HCT116 (cell line): Measurements from ENCODE around the gene LCA5L. TPM values are rescaled to one million over a fixed set of nuclear protein-coding genes. Genes with fewer than 3 reads are reported as not detected.

Experiments
- ATAC-seq: fragments of 200-7000 bp; cut with Tn5 transposase; 2 replicates; pipeline ENCODE4 v1.9.1; 2020; ENCODE audit warnings: mild to moderate bottlenecking, moderate library complexity
- BruUV-seq: library from RNA; stranded (reverse); fragments of 400-500 nt; replicated peaks from 2 replicates; lab custom pipeline; 2021; lab: Mats Ljungman, UMichigan
- CTCF ChIA-PET: fragments of 300-600 bp; sonication (Branson Sonifier 250); formaldehyde crosslinking; loops from one replicate; lab custom pipeline; 2021; ENCODE audit warnings: antibody characterized with exemption; lab: Charles Lee
- POLR2A ChIA-PET: fragments of 300-600, 350-600 bp; sonication (Branson Sonifier 250); formaldehyde crosslinking; loops from one replicate; lab custom pipeline; 2021; ENCODE audit warnings: antibody characterized with exemption; lab: Charles Lee
- RAD21 ChIA-PET, 2 experiments: fragments of 300-600 bp; sonication (Branson Sonifier 250); formaldehyde crosslinking; loops; one replicate each; lab custom pipeline; 2023; ENCODE audit warnings: low total read pairs in 2 of 2; ENCODE audit not compliant: uncharacterized antibody in 2 of 2, unreplicated experiment in 2 of 2, low non-redundant PET in 1 of 2; lab: Charles Lee
- DNase-seq: peaks from one replicate; pipeline ENCODE4 v3.0.0-alpha.2; 2010; ENCODE audit warnings: low read depth, low spot score
- H2AFZ ChIP-seq: fragments of 200-600 bp; shearing (Covaris generic), sonication (generic); 2 replicates; pipeline ENCODE4 v1.6.1; 2017; ENCODE audit warnings: low read depth, mixed run types, mixed read lengths, antibody characterized with exemption, low read length; ENCODE audit not compliant: poor library complexity, severe bottlenecking
- H3K27ac ChIP-seq: 2 replicates; pipeline ENCODE4 v1.5.1; 2012; ENCODE audit warnings: low read depth, low read length
- H3K27me3 ChIP-seq: fragments of 200-600 bp; sonication (generic); 2 replicates; pipeline ENCODE4 v1.6.1; 2016; ENCODE audit warnings: mixed run types, low read length, mixed read lengths; ENCODE audit not compliant: insufficient read depth
- H3K36me3 ChIP-seq, 2 experiments: fragments of 200-500 bp in 1 of 2; fragments of 200-600 bp in 1 of 2; sonication (Bioruptor generic) in 1 of 2; sonication (generic) in 1 of 2; 2 replicates each; pipeline versions ENCODE4 v1.5.1 to v1.6.1; 2014 to 2016; ENCODE audit warnings: low read length in 2 of 2, inconsistent platforms in 1 of 2, mixed read lengths in 1 of 2, mixed run types in 1 of 2; ENCODE audit not compliant: insufficient read depth in 2 of 2, control insufficient read depth in 1 of 2
- H3K4me1 ChIP-seq, 2 experiments: fragments of 200-600 bp in 1 of 2; sonication (generic) in 1 of 2; 2 replicates each; pipeline versions ENCODE4 v1.5.1 to v1.6.1; 2012 to 2017; ENCODE audit warnings: low read length in 2 of 2, inconsistent platforms in 1 of 2, mild to moderate bottlenecking in 1 of 2, mixed read lengths in 1 of 2, mixed run types in 1 of 2, moderate library complexity in 1 of 2; ENCODE audit not compliant: insufficient read depth in 2 of 2, control insufficient read depth in 1 of 2
- H3K4me2 ChIP-seq: fragments of 200-600 bp; sonication (generic); 2 replicates; pipeline ENCODE4 v1.6.1; 2017; ENCODE audit warnings: mixed run types, low read length, mixed read lengths
- H3K4me3 ChIP-seq, 2 experiments: fragments of 200-600 bp in 1 of 2; sonication (generic) in 1 of 2; replicated peaks in 1 of 2; 2 replicates each; pipeline ENCODE4 v1.5.1; 2011 to 2016; ENCODE audit warnings: low read length in 2 of 2, control low read depth in 1 of 2, low read depth in 1 of 2, mild to moderate bottlenecking in 1 of 2, mixed read lengths in 1 of 2, mixed run types in 1 of 2
- H3K79me2 ChIP-seq: fragments of 200-600 bp; sonication (generic); 2 replicates; pipeline ENCODE4 v1.6.1; 2017; ENCODE audit warnings: mild to moderate bottlenecking, mixed run types, low read length, moderate library complexity, mixed read lengths; ENCODE audit not compliant: insufficient read depth
- H3K9ac ChIP-seq: fragments of 200-600 bp; sonication (generic); 2 replicates; pipeline ENCODE4 v1.6.1; 2016; ENCODE audit warnings: low read length, mixed read lengths
- H3K9me2 ChIP-seq: fragments of 200-600 bp; sonication (generic), shearing (Covaris generic); 2 replicates; pipeline ENCODE4 v1.6.1; 2017; ENCODE audit warnings: mixed run types, mild to moderate bottlenecking, moderate library complexity; ENCODE audit not compliant: insufficient read depth
- H3K9me3 ChIP-seq, 2 experiments: fragments of 200-500 bp in 1 of 2; fragments of 200-600 bp in 1 of 2; sonication (Bioruptor generic) in 1 of 2; sonication (generic) in 1 of 2; 2 replicates each; pipeline ENCODE4 v1.6.1; 2014 to 2017; ENCODE audit warnings: low read length in 2 of 2, mixed read lengths in 2 of 2, inconsistent platforms in 1 of 2, low read depth in 1 of 2, mild to moderate bottlenecking in 1 of 2, mixed run types in 1 of 2, moderate library complexity in 1 of 2; ENCODE audit not compliant: control insufficient read depth in 1 of 2, insufficient read depth in 1 of 2
- H4K20me1 ChIP-seq: fragments of 200-600 bp; sonication (generic), shearing (Covaris generic); 2 replicates; pipeline ENCODE4 v1.6.1; 2017; ENCODE audit warnings: mixed run types, mild to moderate bottlenecking, moderate library complexity; ENCODE audit not compliant: insufficient read depth
- CBX3 ChIP-seq: IDR thresholded peaks from 2 replicates; pipeline ENCODE4 v1.6.1; 2012; ENCODE audit warnings: low read depth
- EGR1 ChIP-seq: IDR thresholded peaks from 2 replicates; pipeline ENCODE4 v1.6.1; 2012; ENCODE audit warnings: low read depth
- ELF1 ChIP-seq: IDR thresholded peaks from 2 replicates; pipeline ENCODE4 v1.6.1; 2012; ENCODE audit warnings: low read depth, borderline replicate concordance
- EZH2phosphoT487 ChIP-seq: fragments of 200-600 bp; IDR thresholded peaks from 2 replicates; pipeline ENCODE4 v1.6.1; 2018; ENCODE audit warnings: antibody characterized with exemption, borderline replicate concordance
- FOSL1 ChIP-seq: IDR thresholded peaks from 2 replicates; pipeline ENCODE4 v1.6.1; 2012; ENCODE audit warnings: low read depth
- POLR2A ChIP-seq: IDR thresholded peaks from 2 replicates; pipeline ENCODE4 v1.7.0; 2011; ENCODE audit warnings: borderline replicate concordance; ENCODE audit not compliant: insufficient read depth, insufficient read length; ENCODE audit errors: extremely low read depth
- POLR2AphosphoS5 ChIP-seq: IDR thresholded peaks from 2 replicates; pipeline ENCODE4 v1.6.1; 2011; ENCODE audit warnings: mild to moderate bottlenecking, low read depth, low read length, moderate library complexity
- RAD21 ChIP-seq: IDR thresholded peaks from 2 replicates; pipeline ENCODE4 v1.6.1; 2012; ENCODE audit warnings: low read depth, mild to moderate bottlenecking
- SIN3A ChIP-seq: IDR thresholded peaks from 2 replicates; pipeline ENCODE4 v1.6.1; 2012; ENCODE audit warnings: low read depth
- SP1 ChIP-seq: IDR thresholded peaks from 2 replicates; pipeline ENCODE4 v1.6.1; 2012; ENCODE audit warnings: low read depth
- SRF ChIP-seq: IDR thresholded peaks from 2 replicates; pipeline ENCODE4 v1.6.1; 2012; ENCODE audit warnings: low read depth
- TCF7L2 ChIP-seq: IDR thresholded peaks from 2 replicates; pipeline ENCODE4 v1.7.0; 2011; ENCODE audit warnings: borderline replicate concordance, inconsistent platforms; ENCODE audit not compliant: insufficient read depth, insufficient read length; ENCODE audit errors: extremely low read depth
- YY1 ChIP-seq: IDR thresholded peaks from 2 replicates; pipeline ENCODE4 v1.6.1; 2011; ENCODE audit warnings: low read length, low read depth, moderate library complexity, mild to moderate bottlenecking; ENCODE audit not compliant: insufficient replicate concordance; ENCODE audit errors: extremely low read depth
- ZFX ChIP-seq: fragments of 450-650 bp; IDR thresholded peaks from 2 replicates; pipeline ENCODE4 v1.6.1; 2017
- intact Hi-C: fragments of 100-400 bp; cut with micrococcal nuclease; formaldehyde crosslinking; loops from 2 replicates; pipeline ENCODE4 v1.10.0; 2022
- total RNA-seq: library from RNA; stranded (reverse); gene quantifications from one replicate; pipeline ENCODE4 v1.2.1, GENCODE V29; 2021; ENCODE audit not compliant: unreplicated experiment
- TF ChIP-seq, protein P1 (sequence below): IDR thresholded peaks from 2 replicates; pipeline ENCODE4 v1.6.1; 2011; ENCODE audit warnings: mild to moderate bottlenecking, low read length, moderate library complexity; ENCODE audit not compliant: insufficient replicate concordance; ENCODE audit errors: extremely low read depth
- TF ChIP-seq, protein P2 (sequence below): IDR thresholded peaks from 2 replicates; pipeline ENCODE4 v1.6.1; 2012
- TF ChIP-seq, protein P3 (sequence below): IDR thresholded peaks from 2 replicates; pipeline ENCODE4 v1.6.1; 2012
- TF ChIP-seq, protein P4 (sequence below): IDR thresholded peaks from 2 replicates; pipeline ENCODE4 v1.6.1; 2012; ENCODE audit warnings: low read depth

LCA5L gene
- total RNA-seq, 1 experiment from 2014 or later = 1.9 TPM

GRCh38 chr21:39430016-39430415, 15.6 kb downstream of the LCA5L start:
- Histone ChIP-seq H3K27ac (no peak overlapping the region), H3K27me3 (no peaks in the 10 kb centered on the region), H3K79me2 (no peaks in the 10 kb centered on the region), H3K9ac (no peak overlapping the region), H2AFZ (no peak overlapping the region), H3K36me3 (no peaks in the 10 kb centered on the region), H3K9me2 (no peaks in the 10 kb centered on the region), H3K4me2 (no peak overlapping the region), H3K4me1 (no peaks in the 10 kb centered on the region)
- POLR2A ChIA-PET = no interaction called here
- BruUV-seq = no TSS peak
- DNase-seq = no peak
- CTCF ChIA-PET = interaction anchor here (2.2 kb wide), 1 partner anchor 11 kb away, joined by 10 read pairs; no protein-coding TSS in a partner anchor
- TF ChIP-seq EGR1 (no peak), SP1 (no peak), TCF7L2 (no peak), EZH2phosphoT487 (no peak), POLR2AphosphoS5 (no peak), SRF (no peak), YY1 (no peak), POLR2A (no peak), FOSL1 (no peak), RAD21 (no peak), ELF1 (no peak), CBX3 (no peak), ZFX (no peak), SIN3A (no peak)
- TF ChIP-seq, protein P1, sequence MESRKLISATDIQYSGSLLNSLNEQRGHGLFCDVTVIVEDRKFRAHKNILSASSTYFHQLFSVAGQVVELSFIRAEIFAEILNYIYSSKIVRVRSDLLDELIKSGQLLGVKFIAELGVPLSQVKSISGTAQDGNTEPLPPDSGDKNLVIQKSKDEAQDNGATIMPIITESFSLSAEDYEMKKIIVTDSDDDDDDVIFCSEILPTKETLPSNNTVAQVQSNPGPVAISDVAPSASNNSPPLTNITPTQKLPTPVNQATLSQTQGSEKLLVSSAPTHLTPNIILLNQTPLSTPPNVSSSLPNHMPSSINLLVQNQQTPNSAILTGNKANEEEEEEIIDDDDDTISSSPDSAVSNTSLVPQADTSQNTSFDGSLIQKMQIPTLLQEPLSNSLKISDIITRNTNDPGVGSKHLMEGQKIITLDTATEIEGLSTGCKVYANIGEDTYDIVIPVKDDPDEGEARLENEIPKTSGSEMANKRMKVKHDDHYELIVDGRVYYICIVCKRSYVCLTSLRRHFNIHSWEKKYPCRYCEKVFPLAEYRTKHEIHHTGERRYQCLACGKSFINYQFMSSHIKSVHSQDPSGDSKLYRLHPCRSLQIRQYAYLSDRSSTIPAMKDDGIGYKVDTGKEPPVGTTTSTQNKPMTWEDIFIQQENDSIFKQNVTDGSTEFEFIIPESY = no peak
- TF ChIP-seq, protein P2, sequence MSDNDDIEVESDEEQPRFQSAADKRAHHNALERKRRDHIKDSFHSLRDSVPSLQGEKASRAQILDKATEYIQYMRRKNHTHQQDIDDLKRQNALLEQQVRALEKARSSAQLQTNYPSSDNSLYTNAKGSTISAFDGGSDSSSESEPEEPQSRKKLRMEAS = no peak
- TF ChIP-seq, protein P3, sequence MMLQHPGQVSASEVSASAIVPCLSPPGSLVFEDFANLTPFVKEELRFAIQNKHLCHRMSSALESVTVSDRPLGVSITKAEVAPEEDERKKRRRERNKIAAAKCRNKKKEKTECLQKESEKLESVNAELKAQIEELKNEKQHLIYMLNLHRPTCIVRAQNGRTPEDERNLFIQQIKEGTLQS = no peak
- TF ChIP-seq, protein P4, sequence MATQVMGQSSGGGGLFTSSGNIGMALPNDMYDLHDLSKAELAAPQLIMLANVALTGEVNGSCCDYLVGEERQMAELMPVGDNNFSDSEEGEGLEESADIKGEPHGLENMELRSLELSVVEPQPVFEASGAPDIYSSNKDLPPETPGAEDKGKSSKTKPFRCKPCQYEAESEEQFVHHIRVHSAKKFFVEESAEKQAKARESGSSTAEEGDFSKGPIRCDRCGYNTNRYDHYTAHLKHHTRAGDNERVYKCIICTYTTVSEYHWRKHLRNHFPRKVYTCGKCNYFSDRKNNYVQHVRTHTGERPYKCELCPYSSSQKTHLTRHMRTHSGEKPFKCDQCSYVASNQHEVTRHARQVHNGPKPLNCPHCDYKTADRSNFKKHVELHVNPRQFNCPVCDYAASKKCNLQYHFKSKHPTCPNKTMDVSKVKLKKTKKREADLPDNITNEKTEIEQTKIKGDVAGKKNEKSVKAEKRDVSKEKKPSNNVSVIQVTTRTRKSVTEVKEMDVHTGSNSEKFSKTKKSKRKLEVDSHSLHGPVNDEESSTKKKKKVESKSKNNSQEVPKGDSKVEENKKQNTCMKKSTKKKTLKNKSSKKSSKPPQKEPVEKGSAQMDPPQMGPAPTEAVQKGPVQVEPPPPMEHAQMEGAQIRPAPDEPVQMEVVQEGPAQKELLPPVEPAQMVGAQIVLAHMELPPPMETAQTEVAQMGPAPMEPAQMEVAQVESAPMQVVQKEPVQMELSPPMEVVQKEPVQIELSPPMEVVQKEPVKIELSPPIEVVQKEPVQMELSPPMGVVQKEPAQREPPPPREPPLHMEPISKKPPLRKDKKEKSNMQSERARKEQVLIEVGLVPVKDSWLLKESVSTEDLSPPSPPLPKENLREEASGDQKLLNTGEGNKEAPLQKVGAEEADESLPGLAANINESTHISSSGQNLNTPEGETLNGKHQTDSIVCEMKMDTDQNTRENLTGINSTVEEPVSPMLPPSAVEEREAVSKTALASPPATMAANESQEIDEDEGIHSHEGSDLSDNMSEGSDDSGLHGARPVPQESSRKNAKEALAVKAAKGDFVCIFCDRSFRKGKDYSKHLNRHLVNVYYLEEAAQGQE = no peak
- TF ChIP-seq, all 23 proteins: peak for 0
- Histone ChIP-seq H3K4me3 (no peak overlapping the region), H3K9me3 (no peaks in the 10 kb centered on the region), H4K20me1 (no peaks in the 10 kb centered on the region)
- no peak for ATAC-seq
- intact Hi-C loops = no loop called here
- RAD21 ChIA-PET = no interaction called here
